ENCODE measurements around the gene MTREX.
A peak's percentile ranks its signal among the peaks of the same experiment; 100 is the strongest.
"Not testable (repeated sequence)": the region's sequence is repeated elsewhere in the genome, so short reads cannot be mapped to it uniquely, and the experiment has no call there.

Gene MTREX

GRCh38 chr5:55307383-55308253 lies at the start of gene MTREX, which contains the start of gene DHX29:
Gene MTREX (plus strand): TSS chr5:55307989. CDS start chr5:55308014, 25 bp downstream.
Gene DHX29 (minus strand): TSS chr5:55307694. CDS start chr5:55307573, 121 bp downstream.
- peak; percentile 70 for DNase-seq

- no peak for DNase-seq
These were observed 49.5 kb upstream of the MTREX start for GRCh38 chr5:55258339-55258738.

- DNase-seq = no peak
These were observed 31.0 kb upstream of the MTREX start for GRCh38 chr5:55276771-55277170.

- no peak for DNase-seq
These were observed 29.0 kb upstream of the MTREX start for GRCh38 chr5:55278778-55279177.

- DNase-seq = no peak
These were observed 21.3 kb upstream of the MTREX start for GRCh38 chr5:55286411-55286933.

- no peak for DNase-seq
These were observed 18.0 kb upstream of the MTREX start for GRCh38 chr5:55289808-55290207.

GRCh38 chr5:55290991-55291390 lies 16.8 kb upstream of the MTREX start:
- DNase-seq = no peak

- no peak for DNase-seq
These were observed 12.9 kb upstream of the MTREX start for GRCh38 chr5:55294935-55295334.

- no peak for DNase-seq
These were observed 6.9 kb upstream of the MTREX start for GRCh38 chr5:55300890-55301289.

- no peak for DNase-seq
These were observed 4.5 kb upstream of the MTREX start for GRCh38 chr5:55303238-55303690.

GRCh38 chr5:55304584-55304983 lies 3.2 kb upstream of the MTREX start:
- no peak for DNase-seq

- DNase-seq = no peak
These were observed 2.4 kb upstream of the MTREX start for GRCh38 chr5:55305345-55305744.

- no peak for DNase-seq
These were observed 977 bp upstream of the MTREX start for GRCh38 chr5:55306641-55307382.

- no peak for DNase-seq
These were observed 556 bp downstream of the MTREX start for GRCh38 chr5:55308254-55308836.

- DNase-seq = no peak
These were observed 6.3 kb downstream of the MTREX start for GRCh38 chr5:55313870-55314617.

- no peak for DNase-seq
These were observed 8.5 kb downstream of the MTREX start for GRCh38 chr5:55316289-55316688.

GRCh38 chr5:55316837-55317236 lies 9.0 kb downstream of the MTREX start:
- no peak for DNase-seq

GRCh38 chr5:55318237-55318636 lies 10.4 kb downstream of the MTREX start:
- DNase-seq = not testable (repeated sequence)

- no peak for DNase-seq
These were observed 11.7 kb downstream of the MTREX start for GRCh38 chr5:55319491-55319890.

- no peak for DNase-seq
These were observed 12.8 kb downstream of the MTREX start for GRCh38 chr5:55320571-55320970.

GRCh38 chr5:55324006-55324405 lies 16.2 kb downstream of the MTREX start:
- DNase-seq = no peak

GRCh38 chr5:55324815-55325418 lies 17.1 kb downstream of the MTREX start:
- no peak for DNase-seq
